HG03060 (cell line): ENCODE results near the gene ATG9A.

Experiments used
- ATAC-seq: cut with Tn5 transposase; IDR thresholded peaks from one replicate; pipeline ENCODE4 v1.9.1; 2021; ENCODE audit warnings: low read depth, moderate number of reproducible peaks; ENCODE audit not compliant: unreplicated experiment

ATG9A gene

DNA sequence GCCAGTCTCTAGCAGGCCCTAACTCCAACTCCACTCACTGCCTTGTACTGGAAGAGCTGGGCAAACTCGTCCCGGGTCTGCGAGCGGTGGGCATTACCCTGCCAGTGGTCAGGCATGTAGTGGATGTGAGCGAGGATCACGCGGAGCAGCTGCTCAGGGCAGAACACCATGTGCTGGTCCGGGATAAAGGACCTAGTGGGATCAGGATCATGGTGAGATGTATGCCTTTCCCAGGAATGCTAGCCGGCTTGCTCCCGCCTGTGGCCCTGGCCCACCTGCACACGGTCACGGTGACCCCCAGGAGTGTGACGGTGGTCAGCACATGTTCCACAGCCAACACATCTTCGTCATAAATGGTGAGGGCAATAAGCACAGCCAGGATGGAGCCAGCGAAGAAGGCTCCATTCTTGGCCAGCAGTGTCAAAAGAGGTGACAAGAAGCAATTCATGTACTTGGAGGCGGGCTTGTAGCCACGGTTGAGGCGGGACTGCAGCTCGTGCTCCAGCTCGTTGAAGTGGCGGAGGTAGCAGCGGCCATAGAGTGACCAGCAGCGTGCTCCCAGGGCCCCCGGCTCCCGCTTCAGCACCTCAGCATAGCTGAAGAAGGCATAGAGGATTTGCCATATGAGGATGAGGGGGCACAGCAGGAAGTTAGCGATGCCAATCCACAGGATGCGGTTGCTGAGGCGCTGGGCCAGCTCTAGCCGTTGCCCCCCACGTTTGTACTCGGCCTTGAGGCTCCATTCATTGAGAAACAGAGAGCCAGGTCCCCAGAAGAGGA lies 5.4 kb downstream of the ATG9A start:
- ATAC-seq, result no peak

DNA sequence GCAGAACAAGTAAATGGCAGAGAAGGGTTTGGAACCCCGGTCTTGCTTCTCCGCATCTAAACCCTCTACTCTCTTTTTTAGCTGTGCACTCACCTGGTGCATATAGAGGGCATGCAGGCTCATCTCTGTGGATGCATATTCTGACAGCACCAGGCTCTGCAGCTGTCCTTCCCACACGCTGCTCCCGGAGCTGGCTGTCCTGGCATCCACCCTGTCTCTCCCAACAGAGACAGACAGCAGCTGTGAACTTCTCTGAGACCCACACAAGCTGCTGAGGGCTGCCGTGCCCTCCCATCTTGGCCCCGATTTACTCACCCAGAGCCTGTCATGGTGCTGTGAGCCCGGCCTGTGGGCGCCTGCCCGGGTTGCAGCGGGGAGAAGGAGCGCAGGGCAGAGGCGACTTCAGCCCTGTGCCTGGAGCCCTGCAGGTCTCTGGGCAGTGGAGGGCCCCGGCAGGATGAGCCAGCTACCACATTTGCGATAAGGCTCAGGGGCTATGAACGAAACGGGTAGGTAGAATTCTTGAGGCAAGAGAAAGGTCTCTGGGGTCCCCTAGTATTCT lies 7.4 kb downstream of the ATG9A start:
- ATAC-seq, result no peak

DNA sequence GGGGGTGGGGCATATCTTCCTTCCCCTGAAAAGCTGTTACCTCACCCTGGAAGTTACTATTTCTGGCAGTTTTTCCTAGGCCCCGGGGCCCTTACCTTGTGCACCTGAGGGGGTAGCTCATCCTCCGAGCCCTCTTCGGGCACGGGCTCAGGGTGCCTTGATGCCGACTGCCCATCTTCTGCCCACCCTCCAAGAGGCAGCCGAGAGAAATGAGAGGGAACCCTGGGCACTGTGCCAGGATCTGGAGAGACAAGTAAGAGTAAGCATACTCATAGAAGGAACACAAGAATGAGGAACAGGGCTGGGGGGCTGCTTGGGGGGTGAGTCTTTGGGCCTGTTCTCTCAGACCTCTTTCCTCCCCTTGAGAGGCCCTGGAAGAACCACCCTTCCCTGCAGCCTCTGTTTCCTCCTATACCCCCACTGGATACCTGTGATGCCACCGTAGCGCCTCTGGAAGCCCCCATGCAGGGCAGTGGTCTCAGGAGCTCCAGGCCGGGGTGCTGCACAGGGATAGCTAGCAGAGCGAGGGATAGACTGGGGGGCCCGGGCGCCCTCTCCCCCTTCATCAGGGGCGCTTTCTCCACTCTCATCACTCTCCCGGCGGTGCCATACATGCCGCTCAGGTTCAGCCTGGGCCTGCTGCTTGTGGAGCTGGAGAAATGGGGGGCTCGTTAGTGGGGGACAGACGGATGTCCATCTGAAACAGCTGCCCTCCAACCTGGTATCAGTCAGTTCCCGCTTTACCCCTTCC lies 8.6 kb downstream of the ATG9A start:
- ATAC-seq, result no peak

DNA sequence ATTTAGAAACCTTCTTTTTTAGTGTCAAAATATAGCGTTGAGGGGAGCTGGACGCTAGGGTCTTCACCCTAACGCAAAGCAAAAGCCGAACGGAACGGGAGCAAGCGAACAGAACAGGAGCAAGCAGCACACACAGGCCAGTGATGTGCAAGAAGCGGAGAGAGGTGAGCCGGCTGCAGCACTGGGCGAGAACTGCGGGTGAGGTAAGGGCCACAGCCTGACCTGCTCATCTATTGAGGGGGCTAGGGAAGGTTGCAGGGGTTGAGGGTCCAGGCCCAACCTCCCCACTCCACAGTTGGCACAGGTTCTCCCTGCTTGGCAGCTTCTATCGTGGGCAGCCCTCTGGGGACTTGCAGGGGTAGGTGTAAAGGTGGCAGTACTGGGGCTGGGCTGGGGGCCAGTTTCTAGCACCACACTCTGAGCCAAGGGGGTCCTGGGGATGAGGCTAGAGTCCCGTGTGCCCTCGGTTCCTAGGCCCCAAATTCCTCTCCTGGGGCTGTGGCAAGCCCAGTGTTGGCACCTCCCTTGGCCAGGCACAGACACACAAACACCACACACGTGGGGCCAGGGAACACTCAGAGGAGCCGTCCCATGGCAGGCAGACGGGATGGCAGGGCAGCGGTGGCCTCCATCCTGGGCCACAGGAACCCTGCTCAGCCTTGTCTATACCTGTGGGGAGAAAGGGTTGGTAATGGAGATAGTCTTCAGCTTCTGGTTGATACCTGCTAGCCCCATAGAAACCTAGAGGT lies 9.5 kb downstream of the ATG9A start:
- ATAC-seq, result no peak

DNA sequence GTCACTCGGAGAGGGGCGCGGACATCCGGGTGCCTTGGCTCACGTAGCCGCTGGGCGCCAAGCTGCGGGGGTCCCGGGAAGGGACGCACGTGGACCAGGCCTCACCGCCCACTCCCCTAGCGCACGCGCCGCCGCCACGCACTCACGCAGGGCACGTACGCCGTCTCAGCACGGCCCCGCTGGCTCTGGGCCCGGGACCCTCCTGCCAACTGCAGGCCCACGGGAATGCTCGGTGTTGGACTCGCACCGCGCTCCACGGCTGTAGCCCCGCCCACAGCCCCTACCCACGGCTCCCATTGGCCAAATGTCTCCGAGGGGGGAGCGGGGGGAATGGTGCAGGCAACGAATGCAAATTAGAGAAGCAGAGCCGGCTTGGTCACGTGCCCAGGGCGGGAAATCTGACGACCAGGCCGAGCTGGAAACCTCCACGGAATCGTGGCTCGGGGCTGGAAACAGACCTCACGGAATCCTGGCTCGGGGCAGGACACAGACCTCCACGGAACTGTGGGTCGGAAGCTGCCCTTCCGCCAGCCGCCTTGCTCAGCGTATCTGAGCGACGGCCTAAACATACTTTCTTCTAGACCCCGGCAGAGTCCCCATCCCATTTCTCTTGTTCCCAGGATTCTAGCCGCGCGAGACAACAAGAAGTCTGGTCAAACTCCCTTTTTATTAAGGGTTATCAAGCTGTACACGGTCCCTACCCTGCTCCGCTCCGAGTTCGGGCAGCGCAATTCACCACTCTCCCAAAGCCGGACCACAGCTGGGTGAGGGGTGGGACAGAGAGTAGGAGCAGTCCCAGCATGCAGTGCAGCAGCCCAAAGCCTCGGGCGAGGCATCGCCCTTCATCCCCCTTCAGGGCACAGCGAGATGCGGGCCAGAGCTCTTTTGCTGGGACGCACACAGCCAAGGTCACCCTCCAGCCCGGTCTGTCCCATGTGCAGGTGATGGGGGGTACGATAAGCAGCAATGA lies 10.4 kb downstream of the ATG9A start, which contains the start of gene ABCB6:
Gene ABCB6 (minus strand): TSS at position 227 of the 970 bp plus-strand sequence. CDS start 285 bp downstream, outside the sequence.
- peak; percentile 53 for ATAC-seq

DNA sequence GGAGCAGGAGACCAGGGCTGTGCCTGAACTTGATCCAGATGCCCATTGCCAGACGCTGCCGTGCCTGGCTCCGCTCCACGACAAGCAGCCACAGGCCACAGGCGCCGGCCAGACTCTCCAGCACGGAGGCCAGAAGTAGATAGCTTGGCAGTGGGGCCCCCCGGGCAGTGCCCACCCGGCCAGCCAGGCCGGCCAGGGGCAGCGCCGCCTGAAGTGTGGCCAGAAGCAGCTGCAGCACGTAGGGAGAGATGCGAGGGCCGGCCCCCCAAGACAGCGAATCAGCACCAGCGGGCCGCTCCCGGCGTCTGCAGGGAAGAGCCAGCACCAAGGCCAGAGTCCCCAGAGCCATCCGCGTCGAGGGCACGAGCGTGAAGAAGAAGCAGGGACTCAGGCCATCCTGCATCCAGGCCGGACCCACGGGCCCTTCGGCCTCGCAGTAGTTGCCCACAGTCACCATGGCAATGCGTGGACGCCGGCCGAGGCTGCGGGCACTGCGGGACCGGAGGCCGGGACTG lies 11.2 kb downstream of the ATG9A start:
- peak; percentile 12 for ATAC-seq

DNA sequence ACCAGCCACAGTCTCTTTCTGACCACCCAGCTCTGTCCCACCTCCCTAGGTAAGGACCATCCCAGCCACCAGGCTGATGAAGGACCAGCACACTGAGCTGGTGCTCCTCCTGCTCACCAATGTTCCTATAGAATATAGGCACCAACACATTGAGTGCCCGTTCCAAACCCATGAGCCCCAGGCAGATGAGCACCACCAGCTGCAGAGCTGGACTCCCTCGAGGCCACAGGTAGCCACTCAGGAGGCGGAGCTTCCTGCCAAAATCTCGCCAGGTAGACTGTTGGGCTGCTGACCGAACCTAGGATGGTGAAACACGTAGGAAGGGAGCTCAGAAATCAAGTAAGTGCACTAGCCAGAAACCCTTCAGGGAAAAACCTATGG lies 12.9 kb downstream of the ATG9A start:
- ATAC-seq, result no peak

DNA sequence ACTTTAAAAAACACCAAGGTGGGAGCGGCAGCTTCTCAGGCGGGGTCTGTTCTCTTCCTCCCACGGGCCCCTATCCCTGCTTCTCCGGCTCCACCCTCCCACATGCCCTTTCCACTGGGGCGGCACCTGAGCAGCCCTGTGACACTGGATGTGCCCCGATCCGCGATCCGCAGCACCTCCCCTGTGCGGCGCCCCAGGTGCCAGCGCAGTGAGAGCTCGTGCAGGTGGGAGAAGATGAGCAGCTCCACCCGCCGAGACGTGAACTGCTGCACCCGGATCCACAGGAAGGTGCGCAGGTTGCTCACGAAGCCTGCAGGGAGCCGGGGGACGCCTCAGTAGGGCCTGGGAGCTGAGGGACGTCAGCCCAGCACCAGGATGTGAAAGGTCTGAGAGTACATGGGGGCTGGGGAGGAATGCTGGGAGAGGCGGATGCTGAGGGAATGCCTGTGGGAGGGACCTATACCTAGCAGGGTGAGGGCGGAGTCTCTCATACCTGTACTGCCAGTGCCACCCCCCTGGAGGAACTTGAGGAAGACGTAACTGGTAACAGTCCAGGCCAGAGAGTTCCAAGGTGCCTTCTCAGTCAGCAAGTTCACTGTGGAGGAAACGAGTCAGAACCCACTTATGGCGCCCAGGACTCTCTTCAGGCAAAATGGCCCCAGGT lies 13.4 kb downstream of the ATG9A start:
- ATAC-seq, result no peak

DNA sequence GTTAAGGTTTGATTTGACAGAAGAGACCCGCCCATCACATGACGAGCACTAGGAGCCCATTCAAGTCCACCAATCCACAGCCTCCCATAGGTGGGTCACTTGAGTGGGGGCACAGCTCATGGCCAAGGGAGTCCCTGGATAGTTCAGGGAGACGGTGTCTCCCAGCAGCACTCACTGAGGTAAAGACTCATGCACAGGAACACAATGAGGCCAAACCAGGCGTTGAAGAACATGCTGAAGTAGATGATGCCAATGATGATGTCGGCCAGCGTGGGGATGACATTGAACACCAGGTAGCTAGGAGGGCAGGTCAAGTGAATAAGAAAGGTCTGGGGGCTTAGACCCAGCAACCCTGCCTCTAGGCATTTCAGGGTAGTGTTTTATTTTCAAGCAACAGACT lies 14.7 kb downstream of the ATG9A start:
- no peak for ATAC-seq

DNA sequence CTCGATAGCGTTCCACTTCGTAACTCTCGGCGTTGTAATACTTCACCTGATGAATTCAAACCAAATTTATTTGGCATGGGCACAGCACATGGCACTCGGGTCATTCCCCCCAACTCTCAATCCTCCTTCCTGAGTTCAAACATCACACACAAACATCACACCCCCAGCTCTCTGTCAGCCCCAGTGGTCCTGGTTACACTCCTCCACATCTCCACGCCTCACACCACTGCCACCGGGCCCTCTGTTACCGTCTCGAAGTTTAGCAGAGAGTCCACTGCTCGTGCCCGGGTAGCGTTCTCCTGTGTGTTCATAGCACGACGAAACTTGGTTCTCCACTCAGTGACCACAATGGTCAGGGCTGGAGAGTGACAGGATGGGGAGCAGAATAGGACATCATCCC lies 15.3 kb downstream of the ATG9A start:
- no peak for ATAC-seq

DNA sequence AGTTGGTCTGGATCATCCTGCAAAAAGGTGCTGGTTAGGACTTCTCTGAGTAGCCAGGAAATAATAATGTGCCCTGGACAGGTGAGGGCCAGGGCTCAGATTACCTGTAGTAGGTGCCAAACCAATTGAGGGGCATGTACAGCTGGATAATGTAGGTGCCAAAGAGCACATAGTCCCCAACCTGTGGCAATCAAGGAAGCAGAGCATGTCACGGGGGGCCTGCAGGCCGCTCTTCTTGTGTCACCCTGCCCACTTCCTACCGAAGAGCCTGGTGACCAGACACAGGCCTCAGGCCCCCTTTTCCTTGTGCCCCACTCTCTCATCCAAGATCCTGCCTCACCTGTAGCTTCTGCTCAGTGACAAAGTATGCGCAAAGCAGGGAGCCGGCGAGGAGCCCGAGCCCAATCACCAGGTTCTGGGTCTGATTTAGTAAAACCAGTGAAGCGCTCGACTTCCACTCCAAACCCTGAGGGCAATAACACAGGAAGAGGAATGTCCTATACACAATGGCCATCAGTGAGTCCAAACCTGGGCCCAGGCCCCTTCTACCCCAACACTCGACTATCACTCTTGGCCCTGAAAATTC lies 15.9 kb downstream of the ATG9A start:
- ATAC-seq, result no peak

DNA sequence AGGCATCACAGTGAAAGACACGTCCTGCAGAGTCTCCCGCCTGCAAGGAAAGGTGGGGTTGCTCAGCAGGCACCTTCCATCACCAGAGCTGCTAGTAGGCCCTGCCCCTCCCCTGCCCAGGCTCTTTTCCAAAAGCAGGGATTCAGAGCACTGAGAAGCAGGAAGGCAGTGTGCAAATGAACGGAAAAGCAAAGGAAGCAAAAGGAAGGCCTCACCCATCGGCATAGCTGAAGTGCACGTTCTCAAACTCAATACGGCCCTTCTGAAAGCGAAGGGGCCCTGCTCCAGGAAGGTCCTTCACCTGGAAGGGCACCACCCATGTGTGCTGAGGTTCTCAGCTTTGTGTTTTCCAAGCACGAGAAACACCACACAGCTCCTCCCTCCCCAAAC lies 16.4 kb downstream of the ATG9A start:
- ATAC-seq, result no peak

DNA sequence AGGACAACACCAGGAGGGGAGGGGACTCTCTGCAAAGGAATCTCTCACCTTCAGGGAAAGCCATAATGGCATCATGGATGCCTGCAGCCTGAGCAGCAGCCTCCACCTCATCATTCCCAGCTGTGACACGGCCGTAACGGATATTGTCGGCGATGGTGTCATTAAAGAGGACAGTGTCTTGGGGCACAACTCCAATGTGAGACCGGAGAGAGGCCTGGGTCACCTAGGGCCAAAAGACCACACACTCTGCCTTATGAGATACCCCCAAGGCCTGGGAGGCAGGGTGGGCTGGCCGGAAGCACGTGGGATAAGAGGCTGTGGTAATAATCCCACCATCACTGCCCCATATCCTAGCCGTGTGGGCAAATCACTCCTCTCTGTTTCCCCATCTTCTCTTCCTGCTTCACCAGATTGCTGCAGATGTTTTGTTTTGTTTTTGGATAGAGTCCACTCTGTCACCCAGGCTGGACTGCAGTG lies 18.5 kb downstream of the ATG9A start:
- no peak for ATAC-seq

DNA sequence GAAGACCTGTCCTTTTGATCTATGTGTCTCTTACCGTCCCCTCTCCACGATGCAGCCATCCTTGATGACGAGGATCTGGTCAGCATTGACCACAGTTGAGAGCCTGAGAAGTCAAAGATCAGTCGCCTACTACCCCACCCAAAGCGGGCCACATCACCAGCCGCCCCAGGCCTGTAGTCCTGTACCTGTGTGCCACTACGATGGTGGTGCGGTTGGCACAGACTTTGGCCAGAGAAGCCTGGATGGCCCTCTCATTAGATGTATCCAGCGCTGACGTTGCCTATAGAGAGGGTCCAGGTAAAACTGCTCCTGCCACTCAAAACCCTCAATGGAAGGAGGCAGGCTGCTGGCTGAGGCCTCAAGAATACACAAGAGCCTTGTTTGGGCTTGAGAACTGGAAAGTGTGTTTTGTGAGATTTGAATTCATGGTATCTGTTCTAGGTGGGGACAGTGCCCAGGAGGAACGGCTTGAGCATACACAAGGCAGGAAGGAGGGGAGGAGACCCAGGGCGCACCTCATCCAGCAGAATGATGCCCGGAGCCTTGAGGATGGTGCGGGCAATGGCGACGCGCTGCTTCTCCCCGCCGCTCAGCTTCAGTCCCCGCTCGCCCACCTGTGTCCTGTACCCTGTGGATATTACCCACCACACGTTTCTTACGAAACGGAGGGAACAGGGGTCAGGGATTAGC lies 19.1 kb downstream of the ATG9A start:
- ATAC-seq, result no peak

DNA sequence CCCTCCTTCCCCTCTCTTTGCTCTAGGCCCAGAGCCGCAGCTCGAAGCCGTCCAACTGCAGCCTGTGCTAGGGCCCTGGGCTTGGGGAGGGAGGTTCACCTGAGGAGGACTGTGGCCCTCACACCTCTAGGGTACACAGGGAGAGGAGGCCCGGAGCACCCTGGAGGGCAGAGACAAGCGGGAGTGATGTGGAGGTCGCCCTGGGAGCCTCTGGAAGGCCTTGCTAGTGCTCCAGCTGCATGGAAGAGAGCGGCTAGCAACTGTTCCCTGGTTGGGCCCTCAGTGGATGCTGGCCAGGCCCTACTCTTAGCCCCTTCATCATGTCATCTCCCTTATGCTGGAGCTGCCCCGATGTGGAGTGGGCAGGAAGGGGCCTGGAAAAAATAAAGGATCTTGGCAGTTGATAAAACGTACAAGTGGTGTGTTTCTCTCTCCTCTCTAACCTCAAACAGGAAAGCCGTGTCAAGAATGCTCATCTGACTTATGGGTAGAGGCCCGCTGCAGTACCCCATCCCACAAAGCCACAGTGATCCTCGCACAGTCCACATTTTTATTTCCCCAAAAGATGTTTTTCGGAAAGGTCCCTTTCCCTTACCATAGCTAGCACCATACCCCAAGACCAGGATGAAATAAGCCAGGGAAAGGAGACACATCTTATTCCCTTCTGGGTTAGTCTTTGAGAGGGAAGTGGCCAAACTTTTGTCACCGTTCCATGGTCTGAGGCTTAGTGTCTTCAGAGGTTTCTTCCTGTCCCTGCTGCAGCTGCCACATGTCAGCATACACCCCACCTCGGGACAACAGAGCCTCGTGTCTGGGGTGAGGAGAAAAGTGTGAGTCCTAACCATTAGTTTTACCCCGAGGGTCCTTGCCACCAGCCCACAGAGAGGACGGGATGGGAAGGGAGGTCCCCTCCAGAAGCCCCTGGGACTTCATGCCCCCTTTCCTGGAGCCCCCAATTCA lies 19.9 kb downstream of the ATG9A start:
- no peak for ATAC-seq

DNA sequence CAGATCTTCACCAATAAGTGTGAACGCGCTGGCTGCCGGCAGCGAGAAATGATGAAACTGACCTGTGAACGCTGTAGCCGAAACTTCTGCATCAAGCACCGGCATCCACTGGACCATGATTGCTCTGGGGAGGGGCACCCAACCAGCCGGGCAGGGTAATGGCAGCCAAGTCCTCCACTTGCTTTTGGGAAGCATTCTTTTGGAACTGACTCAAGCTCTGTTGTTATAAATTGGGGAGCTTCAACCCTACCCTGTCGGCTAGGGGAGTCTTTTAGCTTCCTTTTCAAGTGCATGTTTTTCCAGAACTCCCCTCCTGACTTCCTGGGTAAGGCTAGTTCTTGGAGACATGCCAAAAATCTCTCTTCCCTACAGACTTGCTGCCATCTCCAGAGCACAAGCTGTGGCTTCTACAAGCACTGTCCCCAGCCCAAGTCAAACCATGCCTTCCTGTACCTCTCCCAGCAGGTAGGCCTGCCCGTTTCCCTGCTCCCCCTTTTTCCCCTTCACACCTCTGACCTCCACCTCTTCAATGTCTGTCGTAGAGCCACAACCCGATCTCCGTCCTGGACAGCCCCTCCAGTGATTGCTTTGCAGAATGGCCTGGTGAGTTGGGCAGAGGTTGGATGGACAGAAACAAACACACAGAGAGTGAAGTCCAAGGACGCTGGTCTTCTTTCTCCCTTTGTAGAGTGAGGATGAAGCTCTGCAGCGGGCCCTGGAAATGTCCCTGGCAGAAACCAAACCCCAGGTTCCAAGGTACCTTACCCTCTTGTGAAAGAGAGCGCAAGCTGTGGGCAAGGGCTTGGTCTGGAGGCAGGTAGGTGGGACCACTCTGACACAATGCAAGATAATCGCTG lies 21.3 kb downstream of the ATG9A start:
- no peak for ATAC-seq
